Ovary (tissue), 9 donors: ENCODE measurements around the gene SGCD. TPM values are rescaled to one million over a fixed set of nuclear protein-coding genes. Genes with fewer than 3 reads are reported as not detected.

Source experiments
- DNase-seq, 5 donors: peaks; one replicate each; pipeline ENCODE4 v3.0.0-alpha.2; 2019 to 2020
- H3K27ac ChIP-seq, 2 donors: fragments of 200-600 bp; one replicate each; pipeline versions ENCODE4 v1.5.1 to v1.8.0; 2019 to 2022
- H3K27me3 ChIP-seq: fragments of 200-600 bp; one replicate; pipeline ENCODE4 v1.8.0; 2022
- H3K36me3 ChIP-seq: fragments of 200-600 bp; sonication (generic); one replicate; pipeline ENCODE4 v1.5.1; 2019
- H3K4me1 ChIP-seq: one replicate; pipeline ENCODE4 v1.8.1; 2013; ENCODE audit warnings: mild to moderate bottlenecking, moderate library complexity; ENCODE audit not compliant: insufficient read depth
- H3K4me3 ChIP-seq: fragments of 200-600 bp; sonication (generic); one replicate; pipeline ENCODE4 v1.5.1; 2017
- H3K9me3 ChIP-seq, 2 donors: fragments of 200-600 bp in 1 of 2; sonication (generic) in 1 of 2; one replicate each; pipeline versions ENCODE4 v1.5.1 to v1.8.1; 2013 to 2019; ENCODE audit warnings: mild to moderate bottlenecking in 1 of 2, moderate library complexity in 1 of 2
- CTCF ChIP-seq, 3 donors: fragments of 450-650 bp in 2 of 3; fragments of 200-600 bp in 1 of 3; IDR thresholded peaks; one replicate each; pipeline versions ENCODE4 v1.5.1 to v1.8.0; 2016 to 2022; ENCODE audit warnings: antibody characterized with exemption in 3 of 3, mild to moderate bottlenecking in 1 of 3
- EP300 ChIP-seq: sonication (generic); formaldehyde crosslinking; IDR thresholded peaks from one replicate; pipeline ENCODE4 v1.6.1; 2017; ENCODE audit warnings: antibody characterized with exemption
- POLR2A ChIP-seq: fragments of 450-650 bp; IDR thresholded peaks from one replicate; pipeline ENCODE4 v1.6.1; 2017; ENCODE audit warnings: antibody characterized with exemption, mild to moderate bottlenecking, moderate library complexity
- WGBS, 3 donors: extraction: QIAGEN DNeasy Blood & Tissue Kit in 1 of 3; methylation state at CpG; one replicate each; pipeline versions ENCODE4 v1.1.5 to v1.1.7; 2013 to 2017; 5-methylcytosine and 5-hydroxymethylcytosine counted together
- intact Hi-C, 4 donors: fragments of 100-400 bp; cut with DNase I; formaldehyde crosslinking; loops; one replicate each; pipeline versions ENCODE4 v1.11.0 to v1.15.1; 2022 to 2023
- polyA plus RNA-seq, 2 donors: library from polyadenylated mRNA; stranded (reverse); fragments of 200-250 nt in 1 of 2; fragments of 350-450 nt in 1 of 2; fragmentation: Illumina TruSeq in 1 of 2; extraction: RNeasy Lipid Tissue Mini Kit (QIAGEN cat#74804) in 1 of 2; gene quantifications; one replicate each; pipeline ENCODE4 v1.2.3, GENCODE V29; 2013 to 2014
- total RNA-seq, 7 donors: library from RNA; depleted of rRNA in 2 of 7; stranded (reverse); fragments of >200 nt in 2 of 7; fragmentation: NEBNext Ultra II Directional in 3 of 7; extraction: Animal tissue kit (Norgen Biotek cat#: 25700) in 3 of 7; gene quantifications; one replicate each; pipeline versions ENCODE4 v1.1.0 to v1.2.4, GENCODE V29; 2016 to 2023
- donor health status: DM: no; HTN: no; CAD: no; lungs with moderate emphysema.
- donor health status: DM: no; HTN: no; CAD: no.
- donor health status: Bipolar disorder and iron deficiency.
- donor health status: DM: yes; HTN: yes; CAD: no.
- donor health status: DM: no; HTN: no; CAD: no.
- donor health status: DM: yes; HTN: yes; CAD: no.

Gene SGCD
- total and polyA plus RNA-seq, 9 donors, result 3.7 to 24.0 (median 12.9) TPM

GRCh38 chr5:156531199-156531598, 204.2 kb downstream of the SGCD start:
- intact Hi-C loops, result no loop called here
- Histone ChIP-seq H3K4me3 (no peak overlapping the region), H3K27me3 (no peaks in the 10 kb centered on the region), H3K9me3 (no peaks in the 10 kb centered on the region), H3K27ac (no peak overlapping the region), H3K36me3 (no peaks in the 10 kb centered on the region), H3K4me1 (no peaks in the 10 kb centered on the region)
- 92 to 97% (median 92%) methylated on average over 2 of the region's 2 CpGs for WGBS, 3 donors
- no peak for TF ChIP-seq POLR2A
- no peak for TF ChIP-seq EP300
- TF ChIP-seq CTCF (IDR thresholded peaks at IDR 0.05), result no peak
- no peak for DNase-seq

- DNase-seq, result no peak
- no peak overlapping the region for H3K27ac ChIP-seq
- H3K4me3 ChIP-seq, result no peak overlapping the region
- TF ChIP-seq POLR2A (no peak), CTCF (IDR thresholded peaks at IDR 0.05) (no peak), EP300 (no peak)
- WGBS, 3 donors, result 92 to 99% (median 92%) methylated on average over 4 of the region's 4 CpGs
- H3K27me3 ChIP-seq, result no peaks in the 10 kb centered on the region
- no peaks in the 10 kb centered on the region for H3K9me3 ChIP-seq
- H3K36me3 ChIP-seq, result no peaks in the 10 kb centered on the region
- intact Hi-C loops, result no loop called here
- H3K4me1 ChIP-seq, result no peaks in the 10 kb centered on the region
Measured at GRCh38 chr5:156532921-156533320, 206.0 kb downstream of the SGCD start.

GRCh38 chr5:156534085-156534484, 207.1 kb downstream of the SGCD start:
- no peak for TF ChIP-seq EP300
- no peak for TF ChIP-seq POLR2A
- TF ChIP-seq CTCF (IDR thresholded peaks at IDR 0.05), result no peak
- no peaks in the 10 kb centered on the region for H3K36me3 ChIP-seq
- H3K9me3 ChIP-seq, result no peaks in the 10 kb centered on the region
- no peak for DNase-seq
- no peak overlapping the region for H3K27ac ChIP-seq
- H3K4me1 ChIP-seq, result no peaks in the 10 kb centered on the region
- 68 to 87% (median 83%) methylated on average over 2 of the region's 2 CpGs for WGBS, 3 donors
- H3K4me3 ChIP-seq, result no peak overlapping the region
- no peaks in the 10 kb centered on the region for H3K27me3 ChIP-seq
- intact Hi-C loops, result no loop called here

DNA sequence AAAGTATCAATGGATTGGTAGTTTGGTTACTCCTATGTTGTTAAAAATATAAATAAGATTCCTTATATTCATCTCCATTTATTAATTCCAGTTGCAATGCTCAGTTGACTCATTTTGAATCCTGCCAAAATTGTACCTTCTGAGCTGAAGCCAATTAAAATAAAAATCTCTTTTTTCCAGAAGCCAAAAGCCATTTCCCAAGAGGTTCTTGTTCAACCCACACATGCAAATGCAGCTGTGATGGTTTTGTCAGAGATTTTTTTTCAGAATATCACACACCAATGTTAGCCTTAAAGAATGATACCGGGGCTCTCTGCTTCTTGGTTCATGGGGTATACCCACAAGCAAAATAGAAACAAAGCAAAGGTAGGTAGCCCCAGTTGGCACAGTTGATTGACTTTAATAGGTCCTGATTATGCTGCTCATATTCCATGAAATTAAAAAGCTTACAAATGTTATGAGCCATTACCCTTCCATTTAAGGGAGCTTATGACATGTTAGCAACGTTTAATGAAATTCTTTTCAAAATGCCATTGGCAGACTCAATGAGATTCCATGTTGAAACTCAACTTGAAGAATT, 208.0 kb downstream of the SGCD start:
- no peaks in the 10 kb centered on the region for H3K27me3 ChIP-seq
- TF ChIP-seq CTCF (IDR thresholded peaks at IDR 0.05) (no peak), POLR2A (no peak), EP300 (no peak)
- no peaks in the 10 kb centered on the region for H3K4me1 ChIP-seq
- 47 to 58% (median 55%) methylated on average over 2 of the region's 2 CpGs for WGBS, 3 donors
- no peak overlapping the region for H3K4me3 ChIP-seq
- H3K36me3 ChIP-seq, result no peaks in the 10 kb centered on the region
- DNase-seq, result no peak
- no peaks in the 10 kb centered on the region for H3K9me3 ChIP-seq
- no peak overlapping the region for H3K27ac ChIP-seq
- intact Hi-C loops, result no loop called here
